Embryonic facial prominence (tissue), 1 donor: ENCODE measurements around the gene SLC1A5.
"Not testable (repeated sequence)": the region's sequence is repeated elsewhere in the genome, so short reads cannot be mapped to it uniquely, and the experiment has no call there.

Source experiments
- DNase-seq: peaks from one replicate; pipeline ENCODE4 v3.0.0-alpha.2; 2016; ENCODE audit errors: extremely low spot score

The SLC1A5 gene

DNA sequence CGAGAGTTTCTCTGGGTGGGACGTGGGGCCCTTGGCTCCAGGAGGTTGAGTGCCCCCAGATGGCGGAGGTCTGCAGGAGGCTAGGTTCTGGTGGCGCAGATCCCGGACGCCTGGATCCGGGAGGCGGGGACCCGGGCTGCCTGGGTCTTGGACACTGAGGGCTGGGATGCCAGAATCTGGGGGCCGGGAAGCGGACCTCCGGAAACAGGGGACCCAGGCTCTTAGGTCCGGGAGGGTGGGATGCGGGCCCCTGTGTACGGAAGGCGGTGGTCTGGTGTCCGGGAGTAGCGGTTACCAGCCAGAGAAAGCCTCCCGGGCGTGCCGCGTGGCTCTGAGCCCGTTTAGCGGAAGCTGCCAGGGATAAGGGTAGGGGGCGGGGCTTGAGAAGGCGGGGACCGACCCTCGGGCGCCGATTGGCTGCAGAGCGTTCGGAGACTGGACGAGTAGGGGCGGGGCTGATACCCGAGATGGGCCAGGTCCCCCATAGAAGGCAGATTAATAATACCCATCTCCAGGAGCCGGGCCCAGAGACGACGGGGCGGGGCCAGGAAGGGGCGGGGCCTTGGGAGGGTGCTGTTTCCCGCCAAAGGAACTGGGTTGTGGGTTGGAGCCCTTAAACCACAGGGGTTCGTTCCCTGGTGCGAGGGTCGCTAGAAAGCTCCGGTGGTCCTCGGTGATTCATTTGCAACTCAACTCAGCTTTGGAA, at the start of gene SLC1A5:
TSS of gene SLC1A5 (minus strand) at position 333 of the 706 bp plus-strand sequence. CDS start 629 bp downstream, outside the sequence.
- peak; percentile 83 for DNase-seq

GRCh38 chr19:46838160-46838559, 49.8 kb upstream of the SLC1A5 start:
- no peak for DNase-seq

DNA sequence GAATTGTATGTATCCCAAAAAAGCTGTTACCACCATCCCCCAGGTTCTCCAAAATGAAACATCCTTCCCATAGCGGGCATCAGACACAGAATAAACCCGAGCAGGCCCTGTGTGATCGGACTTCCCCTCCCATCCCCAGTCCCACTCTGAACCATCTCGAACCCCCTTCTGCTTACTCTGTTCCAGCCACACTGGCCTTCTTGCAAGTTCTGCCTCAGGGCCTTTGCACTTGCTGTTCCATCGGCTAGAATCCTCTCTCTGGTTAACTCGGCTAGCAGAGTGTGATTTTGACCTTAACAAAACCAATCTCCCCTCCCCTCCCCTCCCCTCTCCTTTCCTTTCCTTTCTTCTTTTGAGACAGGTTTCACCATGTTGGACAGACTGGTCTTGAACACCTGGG, 46.6 kb upstream of the SLC1A5 start:
- DNase-seq, result no peak

DNA sequence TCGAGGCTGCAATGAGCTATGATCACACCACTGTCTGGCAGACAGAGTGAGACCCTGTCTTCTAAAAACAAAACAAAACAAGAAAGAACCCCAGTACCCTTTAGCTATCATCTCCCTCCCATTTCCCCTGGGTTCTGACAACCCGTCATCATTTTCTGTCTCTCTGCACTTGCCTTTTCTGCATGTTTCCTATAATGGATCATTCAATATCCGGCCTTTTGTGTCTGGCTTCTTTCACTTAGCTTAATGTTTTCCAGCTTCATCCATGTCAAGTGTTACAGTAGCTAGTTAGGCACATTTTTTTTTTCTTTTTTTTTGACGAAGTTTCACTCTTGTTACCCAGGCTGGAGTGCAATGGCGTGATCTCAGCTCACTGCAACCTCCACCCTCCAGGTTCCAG, 45.7 kb upstream of the SLC1A5 start:
- DNase-seq, result no peak

GRCh38 chr19:46830864-46831263, 42.5 kb upstream of the SLC1A5 start:
- DNase-seq, result no peak

DNA sequence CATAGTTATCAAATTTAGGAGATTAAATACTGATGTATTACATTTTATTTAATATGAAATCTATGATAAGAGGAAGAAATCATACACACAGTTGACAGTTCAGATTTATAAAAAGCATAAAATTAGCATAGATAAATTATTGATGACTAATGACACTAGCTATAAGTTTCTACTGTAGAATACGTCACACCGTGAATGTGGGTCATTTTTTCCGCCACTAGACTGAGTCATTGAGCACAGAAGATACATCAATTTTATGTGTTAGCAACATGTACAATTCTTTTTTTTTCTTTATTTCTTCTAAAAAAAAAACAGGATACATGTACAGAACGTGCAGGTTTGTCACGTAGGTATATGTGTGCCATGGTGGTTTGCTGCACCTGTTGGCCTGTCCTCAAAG, 40.1 kb upstream of the SLC1A5 start:
- no peak for DNase-seq

DNA sequence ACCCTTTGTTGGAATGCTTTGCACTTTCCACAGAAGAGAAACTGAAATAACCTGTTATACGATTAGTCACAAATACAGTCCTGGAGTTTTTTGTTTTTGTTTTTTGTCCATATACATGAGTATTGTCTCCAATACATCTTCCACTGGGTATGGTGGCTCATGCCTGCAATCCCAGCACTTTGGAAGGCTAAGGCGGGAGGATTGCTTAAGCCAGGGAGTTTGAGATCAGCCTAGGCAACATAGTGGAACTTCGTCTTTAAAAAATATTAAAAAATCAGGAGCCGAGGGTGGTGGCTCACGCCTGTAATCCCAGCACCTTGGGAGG, 37.3 kb upstream of the SLC1A5 start:
- no peak for DNase-seq

GRCh38 chr19:46824890-46825730, 36.7 kb upstream of the SLC1A5 start:
- no peak for DNase-seq

DNA sequence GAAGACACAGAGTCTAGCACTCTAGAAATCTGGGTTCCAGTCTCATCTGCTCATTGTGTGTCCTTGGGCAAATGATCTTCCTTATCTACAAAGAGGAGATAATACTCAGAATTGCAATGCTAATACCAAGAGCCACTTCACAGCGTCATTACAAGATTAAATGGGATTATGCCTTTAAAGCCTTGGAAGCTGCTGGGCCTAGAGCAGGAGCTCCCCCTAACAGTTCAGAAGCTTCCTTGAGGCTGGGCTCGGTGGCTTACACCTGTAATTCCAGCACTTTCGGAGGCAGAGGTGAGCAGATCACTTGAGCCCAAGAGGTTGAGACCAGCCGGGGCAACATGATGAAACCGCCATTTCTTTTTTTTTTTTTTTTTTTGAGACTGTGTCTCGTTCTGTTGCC, 34.7 kb upstream of the SLC1A5 start:
- DNase-seq, result no peak

DNA sequence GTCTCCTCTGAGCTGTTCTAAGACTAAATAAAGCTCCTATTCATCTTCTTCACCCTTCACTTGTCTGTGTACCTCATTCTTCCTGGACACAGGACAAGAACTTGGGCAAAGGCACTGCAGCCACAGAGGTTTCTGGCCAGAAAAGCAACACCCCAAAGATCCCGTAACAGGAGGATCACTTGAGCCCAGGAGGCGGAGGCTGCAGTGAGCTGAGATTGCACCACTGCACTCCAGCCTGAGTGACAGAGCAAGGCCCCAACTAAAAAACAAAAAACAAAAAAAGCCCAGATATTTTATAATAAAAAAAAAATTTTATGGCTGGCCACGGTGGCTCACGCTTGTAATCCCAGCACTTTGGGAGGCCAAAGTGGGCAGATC, 34.0 kb upstream of the SLC1A5 start:
- DNase-seq, result not testable (repeated sequence)

DNA sequence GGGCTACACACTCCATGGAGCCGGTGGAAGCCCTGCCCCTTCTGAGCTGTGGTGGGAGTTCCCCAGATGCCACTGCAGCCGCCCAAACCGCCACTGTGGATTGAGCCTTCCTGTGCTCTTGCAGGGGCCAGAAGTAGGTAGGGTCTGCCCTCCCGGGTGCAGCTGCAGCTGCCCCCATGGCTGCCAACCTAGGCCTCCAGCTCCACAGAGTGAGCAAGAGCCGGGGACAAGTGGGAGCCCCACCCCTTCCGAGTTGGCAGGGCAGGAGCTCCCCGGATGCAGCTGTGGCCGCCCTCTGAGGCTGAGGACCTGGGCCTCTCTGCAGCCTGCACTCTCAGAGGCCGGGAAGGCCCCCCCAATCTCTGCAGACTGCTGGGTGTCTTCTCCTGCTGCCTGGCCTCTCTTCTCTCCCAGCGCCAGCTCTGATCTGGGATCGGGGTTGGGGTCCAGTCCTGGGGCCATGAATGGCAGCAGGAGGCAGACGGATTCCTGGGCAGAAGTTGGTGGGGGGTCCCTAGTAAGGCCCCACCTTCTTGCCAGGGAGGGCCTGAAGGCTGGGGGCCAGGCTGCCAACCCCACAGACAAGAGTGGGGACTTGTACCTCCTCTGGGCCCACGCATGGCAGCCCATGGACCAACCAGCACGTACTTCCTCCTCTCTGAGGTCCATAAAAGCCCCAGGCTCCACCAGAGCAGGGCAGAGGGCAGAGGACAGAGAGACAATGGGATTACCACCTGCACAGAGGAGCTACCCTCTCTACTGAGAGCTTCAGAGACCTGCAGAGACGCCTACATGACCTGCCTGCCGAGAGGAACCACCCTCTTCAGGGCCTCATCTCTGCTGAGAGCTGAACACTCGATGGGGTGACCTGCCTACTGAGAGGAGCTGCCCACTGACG, 33.4 kb upstream of the SLC1A5 start:
- DNase-seq, result no peak

DNA sequence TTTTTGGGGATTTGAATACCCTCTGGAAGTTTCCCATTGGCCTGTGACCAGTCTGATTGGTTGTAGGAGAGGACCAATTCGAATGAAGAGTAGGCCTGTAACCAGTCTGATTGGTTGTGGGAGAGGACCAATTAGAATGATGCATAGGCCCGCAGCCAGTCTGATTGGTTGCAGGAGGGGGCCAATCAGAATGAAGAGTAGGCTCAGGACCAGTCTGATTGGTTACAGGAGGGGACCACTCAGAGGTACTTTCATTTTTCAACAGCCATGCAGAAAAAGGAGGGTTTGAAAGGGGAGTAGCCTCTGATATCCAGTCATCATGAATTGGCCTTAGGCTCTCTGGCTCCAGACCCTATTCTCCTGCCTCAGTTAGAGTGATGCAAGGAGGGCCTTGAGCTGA, 30.4 kb upstream of the SLC1A5 start:
- no peak for DNase-seq

GRCh38 chr19:46815833-46816627, 27.6 kb upstream of the SLC1A5 start:
- no peak for DNase-seq

DNA sequence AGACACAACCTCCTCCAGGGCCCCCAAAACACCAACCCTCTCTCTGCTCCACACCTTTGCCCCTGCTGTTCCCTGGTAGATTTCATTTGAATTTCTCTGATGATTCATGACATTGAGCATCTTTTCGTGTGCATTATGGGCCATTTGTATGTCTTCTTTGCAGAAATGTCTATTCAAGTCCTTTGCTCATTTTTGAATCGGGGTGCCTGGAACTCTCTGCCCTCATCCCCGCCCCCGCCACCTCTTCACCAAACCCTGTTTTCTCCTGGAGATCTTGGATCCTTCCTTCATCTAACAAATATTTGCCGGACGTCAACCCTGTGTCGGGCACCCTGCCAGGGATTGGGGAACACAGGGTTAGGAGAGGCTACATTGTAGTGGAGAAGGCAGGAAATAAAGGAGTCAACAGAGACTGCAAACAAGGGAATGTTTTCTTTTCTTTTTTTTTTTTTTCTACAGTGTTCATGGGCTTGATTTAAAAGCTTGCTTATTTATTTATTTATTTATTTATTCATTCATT, 25.5 kb upstream of the SLC1A5 start:
- DNase-seq, result no peak

GRCh38 chr19:46812977-46813838, 24.8 kb upstream of the SLC1A5 start:
- DNase-seq, result no peak

GRCh38 chr19:46809534-46810272, 21.3 kb upstream of the SLC1A5 start:
- DNase-seq, result no peak

- no peak for DNase-seq
Measured at GRCh38 chr19:46806656-46807055, 18.3 kb upstream of the SLC1A5 start.

- not testable (repeated sequence) for DNase-seq
Measured at GRCh38 chr19:46804432-46804831, 16.0 kb upstream of the SLC1A5 start.

DNA sequence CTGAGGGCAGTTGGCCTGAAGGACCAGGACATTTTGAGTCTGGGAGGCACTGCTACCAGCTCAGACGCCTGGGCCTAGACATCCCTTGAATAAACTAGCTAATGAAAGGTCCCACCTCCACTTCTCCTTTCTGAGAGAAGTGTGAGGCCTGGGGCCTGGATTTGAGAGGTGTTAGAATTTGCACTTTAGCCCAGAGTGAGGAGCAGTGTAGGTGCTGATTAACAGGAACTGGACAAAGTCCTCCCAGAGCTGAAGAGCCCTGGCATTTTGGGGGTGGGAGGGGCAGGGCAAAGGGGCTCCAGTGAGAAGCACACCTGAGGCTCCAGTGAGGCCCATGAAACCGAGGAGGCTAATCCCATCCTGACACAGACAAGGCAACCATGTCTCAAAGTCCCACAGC, 15.2 kb upstream of the SLC1A5 start:
- DNase-seq, result no peak

DNA sequence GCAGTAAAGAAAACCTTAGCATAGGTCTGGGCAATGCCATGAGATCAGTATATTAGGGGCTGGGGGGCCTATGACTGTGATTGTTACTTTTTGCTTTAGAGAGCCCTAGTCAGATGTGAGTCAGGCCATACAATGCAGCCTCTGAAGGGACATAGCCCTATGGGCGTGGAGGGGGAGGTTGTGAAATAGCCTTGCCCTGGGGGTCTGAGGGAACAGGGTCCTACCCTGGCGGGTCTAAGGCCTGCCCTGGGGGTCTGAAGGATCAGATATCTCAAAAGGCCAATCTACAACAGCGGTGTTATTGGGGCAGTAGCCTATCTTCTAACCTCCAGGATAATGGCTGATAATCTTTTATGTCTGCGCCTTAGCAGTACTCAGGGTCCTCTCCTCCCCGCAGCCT, 13.8 kb upstream of the SLC1A5 start:
- DNase-seq, result no peak
